CD4-positive, alpha-beta T cell treated with Interleukin-17A for 1 hour (primary cell): ENCODE data around the gene PTGFRN.
"Not testable (repeated sequence)": the region's sequence is repeated elsewhere in the genome, so short reads cannot be mapped to it uniquely, and the experiment has no call there.

Experiments used
- DNase-seq: peaks from one replicate; pipeline ENCODE4 v3.0.0-alpha.2; 2020

PTGFRN gene

GRCh38 chr1:116916533-116917445 is 7.1 kb downstream of the PTGFRN start:
- no peak for DNase-seq

- DNase-seq: no peak
These were observed 9.1 kb downstream of the PTGFRN start for GRCh38 chr1:116918714-116919357.

DNA sequence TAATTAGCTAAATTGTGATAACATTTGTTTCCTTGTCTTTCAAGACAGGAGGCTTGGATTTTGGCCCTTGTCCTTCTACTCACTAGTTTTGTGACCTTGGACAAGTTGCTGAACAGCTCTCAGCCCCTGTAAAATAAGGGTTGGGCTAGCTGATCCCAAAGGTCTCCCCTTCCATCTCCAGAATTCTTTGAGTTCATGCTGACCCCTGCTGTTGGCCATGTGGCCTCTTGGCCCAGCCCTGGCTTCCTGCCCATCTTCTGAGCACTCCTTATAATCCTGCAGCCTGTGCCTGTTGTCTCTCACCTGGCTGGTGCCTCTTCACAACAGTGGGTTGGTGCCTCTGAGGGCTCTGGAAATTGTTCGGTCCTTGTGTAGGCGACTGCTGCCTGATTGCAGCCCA is 10.1 kb downstream of the PTGFRN start:
- no peak for DNase-seq

GRCh38 chr1:116920211-116920610 is 10.5 kb downstream of the PTGFRN start:
- DNase-seq: no peak

GRCh38 chr1:116921301-116921885 is 11.7 kb downstream of the PTGFRN start:
- no peak for DNase-seq

- DNase-seq: no peak
These were observed 12.2 kb downstream of the PTGFRN start for GRCh38 chr1:116921937-116922336.

DNA sequence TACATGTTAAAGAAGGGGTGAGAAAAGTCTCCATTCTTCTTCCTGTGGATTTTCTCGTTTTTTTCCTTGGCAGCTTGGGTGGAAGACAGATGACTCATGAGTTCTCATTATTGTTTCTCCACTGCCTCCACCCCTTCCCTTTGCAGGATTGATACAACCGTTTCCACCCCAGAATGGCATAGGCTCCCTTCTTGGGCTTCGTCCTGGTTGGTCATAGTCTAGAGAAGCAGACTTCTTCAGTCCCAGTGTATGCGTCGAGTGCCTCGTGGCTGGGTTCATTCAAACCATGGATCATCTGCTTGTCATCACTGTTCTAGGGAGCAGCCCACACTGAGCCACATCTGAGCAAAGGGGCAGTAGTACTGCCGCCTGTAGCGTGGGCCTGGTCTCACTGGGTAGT is 13.7 kb downstream of the PTGFRN start:
- DNase-seq: no peak

- DNase-seq: no peak
These were observed 17.5 kb downstream of the PTGFRN start for GRCh38 chr1:116927049-116927798.

- DNase-seq: no peak
These were observed 20.4 kb downstream of the PTGFRN start for GRCh38 chr1:116929961-116930592.

DNA sequence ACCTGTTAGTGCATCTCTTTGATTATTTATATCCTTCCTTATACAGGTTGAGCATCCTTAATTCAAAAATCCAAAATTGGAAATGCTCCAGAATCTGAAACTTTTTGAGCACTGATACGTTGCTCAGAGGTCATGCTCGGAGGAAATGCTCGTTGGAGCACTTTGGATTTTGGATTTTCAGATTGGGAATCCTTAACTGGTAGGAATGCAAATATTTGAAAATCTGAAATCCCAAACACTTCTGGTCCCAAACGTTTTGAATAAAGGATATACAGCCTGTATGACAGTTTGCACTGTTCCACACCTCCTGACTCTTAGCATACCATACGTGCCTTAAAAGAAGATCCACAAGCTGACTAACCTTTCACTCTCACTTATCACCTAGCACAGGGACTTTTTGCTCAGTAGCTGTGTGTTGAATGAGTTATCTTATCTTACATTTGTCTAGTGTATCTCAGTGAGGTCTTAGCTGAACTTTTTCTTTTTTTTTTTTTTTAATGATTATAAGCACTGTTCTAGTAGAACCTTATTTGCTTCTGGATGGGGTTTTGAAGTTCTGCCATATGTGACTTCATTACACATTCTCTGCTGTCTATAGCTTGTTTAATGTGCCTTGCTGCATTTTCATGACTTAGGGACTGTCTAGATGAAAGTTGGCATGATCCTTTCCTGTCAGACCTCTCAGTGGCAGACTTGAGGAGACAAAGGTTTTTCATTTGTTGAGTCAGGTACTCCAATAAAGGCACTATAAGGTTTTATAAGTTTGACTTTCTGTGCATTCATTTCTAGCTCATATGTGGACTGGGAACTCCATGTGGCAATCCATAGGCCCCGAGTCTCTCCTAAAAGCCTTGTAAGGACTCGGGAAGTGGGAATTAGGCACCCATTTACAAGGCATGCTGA is 21.6 kb downstream of the PTGFRN start:
- DNase-seq: no peak

GRCh38 chr1:116933606-116934515 is 24.1 kb downstream of the PTGFRN start:
- peak; percentile 56 for DNase-seq

DNA sequence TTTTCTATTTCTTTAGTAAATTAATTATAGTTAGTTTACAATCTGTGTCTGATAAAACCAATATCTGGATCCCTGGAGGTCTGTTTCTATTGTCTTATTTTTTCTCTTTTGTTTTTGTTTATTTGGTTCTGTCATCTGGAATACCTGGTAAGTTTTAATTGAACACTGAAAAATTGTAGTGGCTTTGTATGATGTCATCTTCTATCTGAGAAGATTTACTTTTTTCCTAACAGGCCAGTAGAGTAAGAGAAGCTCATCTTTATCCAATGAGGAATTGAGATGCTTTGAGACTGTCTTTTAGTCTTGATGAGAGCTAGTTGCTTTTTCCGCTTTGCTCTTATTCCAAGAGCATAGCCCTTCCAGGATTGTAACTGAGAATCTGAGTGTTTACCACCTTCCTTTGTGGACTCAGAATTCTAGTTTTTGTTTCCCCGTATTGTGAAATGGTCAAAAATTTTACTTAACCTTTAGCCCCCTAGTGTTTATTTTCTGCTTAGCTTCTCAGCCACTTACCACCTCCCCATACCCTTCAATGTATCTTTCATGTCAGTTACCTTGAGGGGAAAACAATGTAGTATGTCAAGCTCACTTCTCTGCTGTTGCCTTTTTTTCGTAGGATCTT is 25.0 kb downstream of the PTGFRN start:
- peak; percentile 60 for DNase-seq

DNA sequence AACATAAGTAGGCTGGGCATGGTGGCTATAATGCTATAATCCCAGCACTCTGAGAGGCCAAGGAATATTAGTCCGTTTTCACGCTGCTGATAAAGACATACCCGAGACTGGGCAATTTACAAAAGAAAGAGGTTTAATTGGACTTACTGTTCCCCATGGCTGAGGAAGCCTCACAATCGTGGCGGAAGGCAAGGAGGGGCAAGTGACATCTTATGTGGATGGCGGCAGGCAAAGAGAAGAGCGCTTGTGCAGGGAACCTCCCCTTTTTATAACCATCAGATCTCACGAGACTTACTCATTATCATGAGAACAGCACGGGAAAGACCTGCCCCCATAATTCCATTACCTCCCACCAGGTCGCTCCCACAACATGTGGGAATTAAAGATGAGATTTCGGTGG is 28.5 kb downstream of the PTGFRN start:
- DNase-seq: no peak

DNA sequence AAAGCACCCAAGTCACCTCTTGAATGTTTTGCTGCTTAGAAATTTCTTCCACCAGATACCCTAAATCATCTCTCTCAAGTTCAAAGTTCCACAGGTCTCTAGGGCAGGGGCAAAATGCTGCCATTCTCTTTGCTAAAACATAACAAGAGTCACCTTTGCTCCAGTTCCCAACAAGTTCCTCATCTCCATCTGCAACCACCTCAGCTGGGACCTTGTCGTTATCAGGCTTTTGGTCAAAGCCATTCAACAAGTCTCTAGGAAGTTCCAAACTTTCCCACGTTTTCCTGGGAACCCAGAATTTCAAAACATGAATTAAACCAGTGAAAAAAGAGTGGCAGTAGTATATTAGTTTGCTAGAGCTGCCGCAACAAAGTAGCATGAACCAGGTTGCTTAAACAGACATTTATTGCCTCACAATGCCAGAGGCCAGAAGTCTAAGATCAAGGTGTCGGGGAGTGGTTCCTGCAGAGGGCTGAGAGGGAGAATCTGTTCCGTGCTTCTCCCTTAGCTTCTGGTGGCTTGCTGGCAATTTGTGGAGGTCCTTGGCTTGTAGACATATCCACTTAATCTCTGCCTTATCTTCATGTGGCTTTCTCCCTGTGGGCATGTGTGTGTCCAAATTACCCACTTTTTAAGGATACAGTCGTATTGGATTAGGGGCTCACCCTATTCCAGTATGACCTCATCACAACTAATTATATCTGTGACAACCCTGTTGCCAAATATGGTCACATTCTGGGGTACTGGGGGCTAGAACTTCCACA is 30.2 kb downstream of the PTGFRN start:
- DNase-seq: not testable (repeated sequence)

DNA sequence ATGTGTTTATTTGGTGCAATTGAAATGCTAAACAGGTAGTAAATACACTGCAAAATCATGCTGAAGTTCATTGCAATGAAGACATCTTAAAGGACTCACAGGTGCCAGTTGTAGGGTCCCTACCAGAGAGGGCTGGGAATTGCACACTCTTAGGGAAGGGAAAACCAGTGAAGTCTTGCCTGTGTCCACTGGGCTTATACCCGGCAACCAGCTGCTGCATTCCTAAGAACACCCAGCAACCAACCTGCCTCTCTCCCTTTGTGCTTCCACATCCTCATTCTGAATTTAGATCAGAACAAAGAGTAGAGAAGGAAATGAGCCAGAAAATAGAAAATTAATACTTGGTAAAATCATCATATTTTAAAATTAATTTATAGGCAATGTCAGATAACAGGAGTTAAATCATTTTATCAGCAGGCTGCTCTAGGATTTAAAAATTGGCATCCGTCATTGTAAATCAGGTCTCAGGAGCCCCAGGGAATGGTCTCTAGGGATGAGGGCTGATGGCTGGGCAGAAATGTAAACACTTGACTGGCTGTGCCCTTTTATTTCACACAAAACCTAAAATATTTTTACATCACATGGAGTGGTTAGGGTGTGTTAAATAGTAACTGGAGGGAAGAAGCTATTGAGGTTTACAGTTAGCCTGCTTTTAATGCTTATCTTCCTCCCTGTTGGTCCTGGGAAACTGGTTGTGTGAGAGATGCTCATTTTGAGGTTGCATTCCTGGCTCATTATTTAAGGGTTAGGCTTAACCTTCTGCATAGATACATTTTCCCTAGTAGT is 31.3 kb downstream of the PTGFRN start:
- no peak for DNase-seq

DNA sequence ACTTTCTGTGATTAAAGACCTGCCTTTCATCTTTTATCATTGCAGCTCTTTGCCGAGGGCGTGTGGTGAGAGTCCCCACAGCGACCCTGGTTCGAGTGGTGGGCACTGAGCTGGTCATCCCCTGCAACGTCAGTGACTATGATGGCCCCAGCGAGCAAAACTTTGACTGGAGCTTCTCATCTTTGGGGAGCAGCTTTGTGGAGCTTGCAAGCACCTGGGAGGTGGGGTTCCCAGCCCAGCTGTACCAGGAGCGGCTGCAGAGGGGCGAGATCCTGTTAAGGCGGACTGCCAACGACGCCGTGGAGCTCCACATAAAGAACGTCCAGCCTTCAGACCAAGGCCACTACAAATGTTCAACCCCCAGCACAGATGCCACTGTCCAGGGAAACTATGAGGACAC is 32.0 kb downstream of the PTGFRN start:
- no peak for DNase-seq

DNA sequence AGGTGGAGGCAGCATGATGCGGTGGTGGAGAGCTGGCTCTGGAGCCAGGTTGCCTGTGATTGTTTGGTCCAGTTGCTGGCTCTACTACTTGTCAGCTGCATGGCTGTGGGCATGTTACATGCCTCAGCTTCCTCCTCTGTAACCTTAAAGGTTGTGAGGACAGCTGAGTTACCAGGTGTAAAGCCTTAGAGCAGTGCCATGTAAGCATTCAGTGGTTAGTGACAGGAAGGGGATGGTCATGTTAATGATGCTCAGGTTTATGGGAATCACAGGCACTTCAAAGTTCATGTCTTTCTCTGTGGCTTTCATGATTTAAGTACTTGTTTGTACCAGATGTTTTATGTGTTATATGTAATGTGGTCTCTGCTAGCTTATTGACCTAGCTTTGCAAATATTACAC is 32.6 kb downstream of the PTGFRN start:
- DNase-seq: no peak

DNA sequence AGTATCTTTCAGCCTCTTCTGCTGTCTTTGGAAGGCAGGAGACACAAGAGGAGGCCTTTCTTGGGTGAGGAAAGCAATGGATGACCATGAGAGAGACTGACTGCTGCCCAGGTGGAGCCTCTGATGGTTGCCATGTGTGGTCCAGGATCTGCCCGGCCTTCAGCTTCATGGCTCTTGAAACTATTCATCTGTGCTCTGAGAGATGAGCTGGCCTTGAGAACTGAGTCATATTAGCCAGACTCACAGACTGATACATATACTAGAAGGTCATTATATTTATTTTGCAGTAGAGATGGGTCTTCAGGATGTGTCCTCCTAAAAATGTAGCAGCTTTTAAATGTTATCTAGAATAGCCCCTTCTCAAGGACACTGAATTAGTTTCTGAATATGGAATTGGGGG is 33.7 kb downstream of the PTGFRN start:
- DNase-seq: no peak
